Ectodermal cell (in vitro differentiated cells): Measurements from ENCODE around the gene PAX9.

ENCODE experiments used
- H3K27ac ChIP-seq: 2 replicates; pipeline ENCODE4 v1.7.0; 2013; ENCODE audit warnings: mild to moderate bottlenecking, low read depth, low read length; ENCODE audit not compliant: insufficient read depth, poor library complexity, severe bottlenecking
- H3K27me3 ChIP-seq: 2 replicates; pipeline ENCODE4 v1.7.0; 2013; ENCODE audit warnings: mild to moderate bottlenecking, low read length; ENCODE audit not compliant: insufficient read depth, control insufficient read depth, poor library complexity, severe bottlenecking
- H3K36me3 ChIP-seq: one replicate; pipeline ENCODE4 v1.7.0; 2013; ENCODE audit warnings: low read length; ENCODE audit not compliant: control insufficient read depth, insufficient read depth
- H3K4me1 ChIP-seq: one replicate; pipeline ENCODE4 v1.7.0; 2013; ENCODE audit warnings: low read length; ENCODE audit not compliant: control insufficient read depth, insufficient read depth
- H3K4me3 ChIP-seq: 2 replicates; pipeline ENCODE4 v1.7.0; 2013; ENCODE audit warnings: low read depth, low read length, control low read depth; ENCODE audit not compliant: insufficient read depth
- H3K9me3 ChIP-seq: 2 replicates; pipeline ENCODE4 v1.7.0; 2013; ENCODE audit warnings: mild to moderate bottlenecking, low read length, moderate library complexity; ENCODE audit not compliant: control insufficient read depth
- WGBS, 2 experiments: methylation state at CpG; one replicate each; pipeline ENCODE4 v1.1.7; 2013; ENCODE audit warnings: missing lambda C conversion rate in 2 of 2; 5-methylcytosine and 5-hydroxymethylcytosine counted together

The PAX9 gene

DNA sequence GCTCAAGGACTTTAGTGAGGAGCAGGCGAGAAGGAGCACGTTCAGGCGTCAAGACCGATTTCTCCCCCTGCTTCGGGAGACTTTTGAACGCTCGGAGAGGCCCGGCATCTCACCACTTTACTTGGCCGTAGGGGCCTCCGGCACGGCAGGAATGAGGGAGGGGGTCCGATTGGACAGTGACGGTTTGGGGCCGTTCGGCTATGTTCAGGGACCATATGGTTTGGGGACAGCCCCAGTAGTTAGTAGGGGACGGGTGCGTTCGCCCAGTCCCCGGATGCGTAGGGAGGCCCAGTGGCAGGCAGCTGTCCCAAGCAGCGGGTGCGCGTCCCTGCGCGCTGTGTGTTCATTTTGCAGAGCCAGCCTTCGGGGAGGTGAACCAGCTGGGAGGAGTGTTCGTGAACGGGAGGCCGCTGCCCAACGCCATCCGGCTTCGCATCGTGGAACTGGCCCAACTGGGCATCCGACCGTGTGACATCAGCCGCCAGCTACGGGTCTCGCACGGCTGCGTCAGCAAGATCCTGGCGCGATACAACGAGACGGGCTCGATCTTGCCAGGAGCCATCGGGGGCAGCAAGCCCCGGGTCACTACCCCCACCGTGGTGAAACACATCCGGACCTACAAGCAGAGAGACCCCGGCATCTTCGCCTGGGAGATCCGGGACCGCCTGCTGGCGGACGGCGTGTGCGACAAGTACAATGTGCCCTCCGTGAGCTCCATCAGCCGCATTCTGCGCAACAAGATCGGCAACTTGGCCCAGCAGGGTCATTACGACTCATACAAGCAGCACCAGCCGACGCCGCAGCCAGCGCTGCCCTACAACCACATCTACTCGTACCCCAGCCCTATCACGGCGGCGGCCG lies 1.1 kb downstream of the PAX9 start:
- 1% methylated on average over 71 of the region's 71 CpGs for WGBS, 2 experiments
- Histone ChIP-seq H3K4me1 (peaks cover 26% of the 10 kb centered on the region), H3K9me3 (no peaks in the 10 kb centered on the region), H3K27ac (no peak overlapping the region), H3K4me3 (peak overlapping the region; percentile 11), H3K27me3 (peaks cover 100% of the 10 kb centered on the region), H3K36me3 (no peaks in the 10 kb centered on the region)

DNA sequence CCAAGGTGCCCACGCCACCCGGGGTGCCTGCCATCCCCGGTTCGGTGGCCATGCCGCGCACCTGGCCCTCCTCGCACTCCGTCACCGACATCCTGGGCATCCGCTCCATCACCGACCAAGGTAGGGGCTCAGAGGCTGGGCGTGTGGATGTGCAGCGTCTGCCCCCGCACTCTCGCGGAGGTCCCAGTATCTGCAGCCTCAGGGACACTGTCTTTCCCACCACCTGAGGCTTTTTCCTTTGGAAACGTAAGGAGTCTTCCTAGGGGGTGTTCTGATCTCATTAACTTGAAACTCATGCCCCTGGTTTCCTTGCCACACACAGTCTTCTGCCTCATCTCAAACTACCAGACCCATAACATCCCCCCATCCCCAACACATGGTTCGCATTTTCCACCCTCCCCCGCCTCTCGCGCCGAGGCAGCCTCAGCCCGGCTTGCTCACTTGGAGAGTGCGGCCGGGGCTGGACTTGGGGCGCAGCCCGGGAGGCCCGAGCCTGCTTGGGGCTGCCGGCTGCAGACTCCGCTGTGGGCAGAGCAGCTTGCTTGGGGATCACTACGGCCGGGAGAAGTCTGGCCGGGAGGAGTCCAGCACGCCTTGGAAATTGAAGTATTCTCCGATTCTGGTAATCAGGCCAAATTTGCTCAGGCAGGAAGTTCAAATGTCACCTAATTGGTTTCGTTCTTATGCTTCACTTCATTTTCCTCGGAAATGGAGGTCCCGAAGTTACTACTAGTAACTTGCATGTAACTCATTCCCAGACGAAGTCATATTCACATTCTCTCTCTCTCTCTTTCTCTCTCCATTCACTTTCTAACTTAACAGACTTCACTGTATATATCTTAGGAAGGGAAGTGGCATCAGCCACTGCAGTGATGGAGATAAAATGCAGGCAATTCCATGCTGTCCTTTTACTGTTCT lies 2.0 kb downstream of the PAX9 start:
- no peak overlapping the region for H3K4me3 ChIP-seq
- H3K27me3 ChIP-seq: peaks cover 99% of the 10 kb centered on the region
- H3K27ac ChIP-seq: no peak overlapping the region
- H3K36me3 ChIP-seq: no peaks in the 10 kb centered on the region
- H3K4me1 ChIP-seq: peaks cover 19% of the 10 kb centered on the region
- 1 to 2% methylated on average over 39 of the region's 39 CpGs for WGBS, 2 experiments
- no peaks in the 10 kb centered on the region for H3K9me3 ChIP-seq

DNA sequence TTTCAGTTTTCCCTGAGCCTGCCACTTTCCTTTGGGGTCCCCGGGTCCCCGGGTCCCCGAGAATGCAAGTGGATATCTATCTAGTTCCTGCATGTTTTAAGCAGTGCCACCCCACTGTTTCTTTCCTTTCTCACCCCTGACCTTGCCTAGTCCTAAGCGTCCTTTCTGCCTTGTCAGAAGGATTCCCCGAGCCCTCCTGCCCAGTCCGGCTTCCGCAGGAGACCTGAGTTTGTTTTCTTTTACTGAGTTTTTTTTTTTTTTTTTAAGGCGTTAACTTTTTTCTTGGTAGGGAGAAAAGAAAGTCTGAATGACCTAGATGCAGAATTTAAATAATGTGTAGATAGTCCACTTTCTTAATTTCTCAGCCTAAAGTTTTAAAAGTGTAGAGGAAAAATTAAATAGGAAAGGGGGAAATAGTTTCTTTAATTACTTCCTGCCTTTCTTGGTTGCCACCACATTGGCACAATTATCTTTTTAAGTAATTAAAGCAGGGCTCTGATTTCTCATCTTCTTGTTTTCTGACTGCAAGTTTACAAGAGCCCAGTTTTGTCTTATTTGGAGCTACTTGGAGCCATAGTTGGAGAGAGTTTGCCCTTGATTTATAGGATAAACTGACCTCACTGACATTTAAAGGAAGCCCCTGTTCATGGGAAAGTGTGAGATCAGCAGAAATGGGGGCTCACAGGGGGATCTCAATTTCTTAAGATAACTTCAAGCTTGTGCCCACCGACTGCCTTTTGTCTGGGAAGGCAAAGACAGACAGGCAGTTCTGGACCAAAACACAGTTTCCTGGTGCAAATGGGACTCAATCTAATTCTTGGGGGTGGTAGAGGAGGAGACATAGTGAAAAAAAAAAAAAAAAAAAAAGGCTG lies 2.9 kb downstream of the PAX9 start:
- no peaks in the 10 kb centered on the region for H3K36me3 ChIP-seq
- no peak overlapping the region for H3K27ac ChIP-seq
- WGBS, 2 experiments: 10% methylated on average over 9 of the region's 9 CpGs
- no peak overlapping the region for H3K4me3 ChIP-seq
- H3K27me3 ChIP-seq: peaks cover 99% of the 10 kb centered on the region
- no peaks in the 10 kb centered on the region for H3K9me3 ChIP-seq
- H3K4me1 ChIP-seq: peaks cover 18% of the 10 kb centered on the region

DNA sequence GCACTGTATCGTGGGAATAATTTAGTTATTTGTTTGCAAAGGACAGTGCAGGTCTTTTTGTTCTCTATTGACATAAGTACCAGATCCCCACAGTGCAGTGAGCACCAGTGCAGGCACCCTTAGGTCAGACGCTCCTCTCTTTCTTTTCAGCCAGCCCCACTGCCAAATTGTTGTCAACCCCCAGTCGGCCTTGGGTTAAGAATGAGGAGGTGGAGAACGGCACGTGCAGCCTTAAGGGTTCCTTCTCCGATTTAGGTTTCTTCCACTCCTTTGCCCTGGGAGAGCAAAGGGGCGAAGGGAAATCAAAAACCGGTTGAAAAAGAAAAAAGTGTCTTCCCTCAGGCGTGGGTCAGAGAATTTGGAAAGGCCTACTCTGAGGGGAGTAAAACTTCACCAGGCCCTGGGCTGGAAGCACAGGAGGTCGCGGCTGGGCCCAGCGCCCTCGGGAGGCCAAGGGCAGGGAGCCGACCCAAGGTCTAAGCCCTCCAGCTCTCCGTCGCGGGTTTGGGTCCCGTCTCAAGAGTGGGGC lies 4.3 kb downstream of the PAX9 start:
- Histone ChIP-seq H3K36me3 (no peaks in the 10 kb centered on the region), H3K9me3 (no peaks in the 10 kb centered on the region), H3K27ac (no peak overlapping the region), H3K4me1 (peaks cover 18% of the 10 kb centered on the region), H3K27me3 (peaks cover 99% of the 10 kb centered on the region), H3K4me3 (no peak overlapping the region)
- WGBS, 2 experiments: 3% methylated on average over 18 of the region's 18 CpGs

DNA sequence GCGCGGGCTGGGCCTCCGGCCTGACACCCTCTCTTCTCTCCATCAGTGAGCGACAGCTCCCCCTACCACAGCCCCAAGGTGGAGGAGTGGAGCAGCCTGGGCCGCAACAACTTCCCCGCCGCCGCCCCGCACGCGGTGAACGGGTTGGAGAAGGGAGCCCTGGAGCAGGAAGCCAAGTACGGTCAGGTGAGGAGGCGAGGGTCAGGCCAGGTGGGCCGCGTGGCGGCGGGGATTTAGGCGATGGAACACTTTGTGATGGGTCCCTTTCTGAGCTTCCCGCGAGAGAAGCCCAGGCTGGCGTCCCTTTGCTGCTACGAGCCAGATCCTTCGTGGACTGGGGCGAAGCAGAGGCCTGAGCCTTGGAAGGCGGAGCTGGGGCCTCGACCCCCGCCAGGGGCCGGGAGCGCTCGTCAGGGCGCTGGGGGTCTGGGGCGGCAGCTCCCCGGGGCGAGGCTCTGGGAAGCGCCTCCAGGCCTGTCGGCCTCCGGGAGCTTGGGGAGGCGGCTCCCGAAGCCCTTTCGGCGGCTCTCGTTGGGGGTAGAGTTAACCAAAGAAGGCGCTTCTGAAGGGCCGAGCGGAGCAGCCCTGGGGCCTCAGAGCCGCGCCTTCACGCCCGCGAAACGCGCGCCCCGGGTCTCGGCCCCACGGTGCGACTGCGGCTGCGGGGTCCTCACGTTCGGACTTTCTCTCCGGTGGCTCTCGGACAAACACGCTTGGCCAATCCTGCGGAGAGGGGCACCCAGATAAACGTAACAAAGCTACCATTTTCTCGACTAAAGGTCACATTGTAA lies 5.0 kb downstream of the PAX9 start:
- Histone ChIP-seq H3K4me1 (peaks cover 18% of the 10 kb centered on the region), H3K9me3 (no peaks in the 10 kb centered on the region), H3K4me3 (peak overlapping the region; percentile 18), H3K36me3 (no peaks in the 10 kb centered on the region), H3K27ac (no peak overlapping the region), H3K27me3 (peaks cover 99% of the 10 kb centered on the region)
- WGBS, 2 experiments: 1% methylated on average over 67 to 68 of the region's 68 CpGs

DNA sequence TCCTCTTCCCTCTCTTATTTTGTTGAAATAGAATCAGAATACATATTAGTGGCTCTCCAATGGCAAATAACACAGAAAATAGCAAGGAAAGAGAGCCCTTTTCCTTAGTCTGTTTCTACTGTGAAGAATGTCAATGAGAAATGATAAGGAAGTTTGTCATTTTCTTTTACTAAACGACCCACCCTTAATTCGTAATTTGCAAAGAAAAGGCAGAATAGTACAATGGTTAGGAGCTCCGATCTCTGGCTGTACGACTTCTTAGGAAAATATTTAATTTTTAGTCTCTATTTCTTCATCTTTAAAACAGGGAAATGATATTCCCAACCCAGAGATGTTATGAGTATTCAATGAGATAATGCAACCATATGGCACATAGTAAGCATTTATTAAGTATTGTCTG lies 6.0 kb downstream of the PAX9 start:
- Histone ChIP-seq H3K4me3 (no peak overlapping the region), H3K27me3 (peaks cover 95% of the 10 kb centered on the region), H3K27ac (no peak overlapping the region), H3K36me3 (no peaks in the 10 kb centered on the region), H3K9me3 (no peaks in the 10 kb centered on the region), H3K4me1 (peaks cover 13% of the 10 kb centered on the region)
- WGBS, 2 experiments: 23 to 29% methylated on average over 3 to 4 of the region's 4 CpGs

DNA sequence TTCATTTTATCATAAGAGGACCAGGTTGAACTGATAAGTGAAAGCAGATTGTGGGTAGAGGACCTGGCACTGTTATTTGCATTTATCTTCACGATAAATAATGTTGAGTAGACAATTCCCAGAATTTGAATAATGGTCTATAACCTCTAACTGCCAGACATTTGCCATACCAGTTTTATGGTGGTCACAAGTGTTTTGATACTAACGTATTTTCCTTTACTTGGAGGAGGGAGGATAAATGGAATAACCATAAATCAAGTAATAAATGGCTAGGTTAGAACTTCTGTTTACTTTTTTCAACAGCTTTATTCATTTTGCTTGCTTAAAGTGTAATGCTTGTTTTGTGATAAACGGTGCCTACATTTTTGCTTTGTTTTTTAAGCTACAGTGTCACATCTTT lies 9.5 kb downstream of the PAX9 start:
- H3K9me3 ChIP-seq: no peaks in the 10 kb centered on the region
- H3K4me1 ChIP-seq: peaks cover 2% of the 10 kb centered on the region
- WGBS, 2 experiments: 87 to 90% methylated on average over 1 to 3 of the region's 3 CpGs
- H3K27ac ChIP-seq: no peak overlapping the region
- peaks cover 61% of the 10 kb centered on the region for H3K27me3 ChIP-seq
- H3K4me3 ChIP-seq: no peak overlapping the region
- H3K36me3 ChIP-seq: no peaks in the 10 kb centered on the region

DNA sequence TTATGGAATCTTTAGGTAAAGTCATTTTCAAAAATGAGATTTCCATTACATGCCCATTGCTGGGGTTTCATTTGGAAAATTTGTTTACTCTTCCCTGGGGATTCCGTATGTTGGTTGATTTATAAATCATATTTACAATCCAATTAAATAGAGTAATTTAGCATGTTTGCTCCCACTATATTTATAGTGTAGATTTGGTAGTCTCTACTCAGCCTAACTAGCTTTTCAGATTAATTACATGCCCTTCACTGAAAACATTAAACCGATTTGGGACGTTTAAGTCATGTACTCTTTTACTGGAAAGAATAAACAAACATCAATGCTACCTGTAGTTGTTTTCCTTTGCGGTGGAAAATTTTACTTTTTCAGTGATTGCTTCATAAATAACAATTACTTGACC lies 10.4 kb downstream of the PAX9 start:
- Histone ChIP-seq H3K27me3 (peaks cover 57% of the 10 kb centered on the region), H3K4me1 (peaks cover 5% of the 10 kb centered on the region), H3K4me3 (no peak overlapping the region), H3K9me3 (no peaks in the 10 kb centered on the region), H3K36me3 (no peaks in the 10 kb centered on the region), H3K27ac (no peak overlapping the region)
- 83 to 91% methylated on average over 2 to 3 of the region's 4 CpGs for WGBS, 2 experiments

DNA sequence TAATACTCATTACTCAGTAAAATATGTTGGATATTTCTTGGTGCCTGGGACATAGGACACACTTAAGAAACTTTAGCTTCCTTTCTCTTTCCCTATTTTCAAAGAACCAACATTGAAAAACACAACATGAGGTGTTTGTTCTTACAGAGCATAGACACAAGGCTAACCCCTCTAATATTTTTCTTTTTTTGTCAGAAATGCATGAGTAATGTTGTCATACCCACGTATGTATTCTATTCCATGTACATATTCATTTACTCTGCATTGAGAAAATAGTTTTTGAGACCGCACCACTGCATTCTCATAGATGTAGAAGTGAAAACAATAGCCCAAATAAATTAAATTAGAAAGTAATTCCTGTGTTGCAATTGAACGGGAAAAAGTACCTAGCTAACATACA lies 13.0 kb downstream of the PAX9 start:
- WGBS, 2 experiments: 87% methylated on average over 2 of the region's 3 CpGs; no CpG with 5 or more reads in 1 of the 2 experiments
- H3K27ac ChIP-seq: no peak overlapping the region
- H3K4me1 ChIP-seq: peaks cover 5% of the 10 kb centered on the region
- H3K4me3 ChIP-seq: no peak overlapping the region
- H3K27me3 ChIP-seq: peaks cover 33% of the 10 kb centered on the region
- H3K36me3 ChIP-seq: no peaks in the 10 kb centered on the region
- no peaks in the 10 kb centered on the region for H3K9me3 ChIP-seq
